ENCODE measurements around the gene VPS26A. TPM values are rescaled to one million over a fixed set of nuclear protein-coding genes. Genes with fewer than 3 reads are reported as not detected.

Gene VPS26A
- polyA plus RNA-seq, 2 donors: 25.5 to 33.1 TPM

- Histone ChIP-seq H3K9me3 (ENCODE audit: control insufficient read depth in 2 of 2, insufficient read depth in 1 of 2, low read depth in 1 of 2, low read length in 1 of 2) (no peaks in the 10 kb centered on the region), H3K27me3 (ENCODE audit: control insufficient read depth in 1 of 2, insufficient read depth in 2 of 2, low read length in 2 of 2) (no peaks in the 10 kb centered on the region), H3K4me1 (ENCODE audit: control insufficient read depth in 2 of 2, insufficient read depth in 2 of 2, low read length in 1 of 2) (no peaks in the 10 kb centered on the region), H3K36me3 (ENCODE audit: control insufficient read depth in 2 of 2, insufficient read depth in 2 of 2, low read length in 1 of 2) (peaks cover 0 to 7% of the 10 kb centered on the region in 2 donors), H3K27ac (ENCODE audit: low read depth in 2 of 2, low read length in 1 of 2) (no peak overlapping the region), H3K4me3 (ENCODE audit: low read depth in 1 of 2, low read length in 2 of 2) (peak overlapping the region in 1 of 2 donors; percentile 92)
- WGBS, 2 donors: 40 to 45% methylated on average over 1 of the region's 1 CpG
Measured at GRCh38 chr10:69181433-69181832, 57.5 kb downstream of the VPS26A start.

DNA sequence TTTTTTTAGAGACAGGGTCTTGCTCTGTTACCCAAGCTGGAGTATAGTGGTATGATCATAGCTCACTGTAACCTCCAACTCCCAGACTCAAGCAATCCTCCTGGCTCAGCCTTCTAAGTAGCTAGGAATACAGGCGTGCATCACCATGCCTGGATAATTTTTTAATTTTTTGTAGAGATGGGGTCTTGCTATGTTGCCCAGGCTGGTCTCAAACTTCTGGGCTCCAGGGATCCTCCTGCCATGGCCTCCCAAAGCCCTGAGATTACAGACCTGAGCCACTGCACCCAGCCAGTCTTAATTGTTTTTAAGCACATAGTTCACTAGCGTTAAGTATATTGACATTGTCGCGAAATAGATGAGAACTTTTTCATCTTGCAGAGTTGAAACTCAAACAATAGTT, 58.0 kb downstream of the VPS26A start:
- Histone ChIP-seq H3K27me3 (ENCODE audit: control insufficient read depth in 1 of 2, insufficient read depth in 2 of 2, low read length in 2 of 2) (no peaks in the 10 kb centered on the region), H3K4me1 (ENCODE audit: control insufficient read depth in 2 of 2, insufficient read depth in 2 of 2, low read length in 1 of 2) (no peaks in the 10 kb centered on the region), H3K9me3 (ENCODE audit: control insufficient read depth in 2 of 2, insufficient read depth in 1 of 2, low read depth in 1 of 2, low read length in 1 of 2) (no peaks in the 10 kb centered on the region), H3K4me3 (ENCODE audit: low read depth in 1 of 2, low read length in 2 of 2) (no peak overlapping the region), H3K27ac (ENCODE audit: low read depth in 2 of 2, low read length in 1 of 2) (no peak overlapping the region), H3K36me3 (ENCODE audit: control insufficient read depth in 2 of 2, insufficient read depth in 2 of 2, low read length in 1 of 2) (peaks cover 5 to 7% of the 10 kb centered on the region in 2 donors)
- WGBS, 2 donors: 85 to 88% methylated on average over 4 of the region's 4 CpGs

GRCh38 chr10:69186524-69186923, 62.5 kb downstream of the VPS26A start:
- 93% methylated on average over 1 of the region's 1 CpG for WGBS, 2 donors
- H3K9me3 ChIP-seq (ENCODE audit: control insufficient read depth in 2 of 2, insufficient read depth in 1 of 2, low read depth in 1 of 2, low read length in 1 of 2): no peaks in the 10 kb centered on the region

DNA sequence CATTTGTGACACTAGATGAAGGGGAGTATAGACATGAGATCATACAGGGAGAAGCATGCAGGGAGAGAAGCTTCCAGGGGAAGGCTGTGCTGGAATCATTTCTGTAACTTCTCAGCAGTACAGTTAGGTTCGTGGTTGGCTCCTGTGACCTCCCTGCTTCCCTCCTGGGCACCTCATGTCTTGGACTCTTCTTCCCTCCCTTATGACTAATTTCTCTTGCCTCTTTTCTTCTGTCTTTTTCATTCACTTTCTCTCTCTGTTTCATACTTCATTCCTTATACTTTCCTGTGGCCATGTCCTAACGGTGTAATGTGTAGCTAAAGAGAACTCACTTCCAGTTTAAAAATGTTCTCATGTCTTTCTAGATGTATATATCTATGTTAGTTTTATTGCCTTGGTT, 77.1 kb downstream of the VPS26A start:
- no peak overlapping the region for H3K27ac ChIP-seq (ENCODE audit: low read depth in 2 of 2, low read length in 1 of 2)
- no peaks in the 10 kb centered on the region for H3K4me1 ChIP-seq (ENCODE audit: control insufficient read depth in 2 of 2, insufficient read depth in 2 of 2, low read length in 1 of 2)
- H3K36me3 ChIP-seq (ENCODE audit: control insufficient read depth in 2 of 2, insufficient read depth in 2 of 2, low read length in 1 of 2): peaks cover 4 to 14% of the 10 kb centered on the region in 2 donors
- no peaks in the 10 kb centered on the region for H3K9me3 ChIP-seq (ENCODE audit: control insufficient read depth in 2 of 2, insufficient read depth in 1 of 2, low read depth in 1 of 2, low read length in 1 of 2)
- H3K27me3 ChIP-seq (ENCODE audit: control insufficient read depth in 1 of 2, insufficient read depth in 2 of 2, low read length in 2 of 2): no peaks in the 10 kb centered on the region
- WGBS, 2 donors: 83 to 84% methylated on average over 2 of the region's 2 CpGs
- H3K4me3 ChIP-seq (ENCODE audit: low read depth in 1 of 2, low read length in 2 of 2): no peak overlapping the region

More at GRCh38 chr10:69186524-69186923, 62.5 kb downstream of the VPS26A start:
- Histone ChIP-seq H3K27ac (ENCODE audit: low read depth in 2 of 2, low read length in 1 of 2) (no peak overlapping the region), H3K4me3 (ENCODE audit: low read depth in 1 of 2, low read length in 2 of 2) (no peak overlapping the region), H3K27me3 (ENCODE audit: control insufficient read depth in 1 of 2, insufficient read depth in 2 of 2, low read length in 2 of 2) (no peaks in the 10 kb centered on the region), H3K4me1 (ENCODE audit: control insufficient read depth in 2 of 2, insufficient read depth in 2 of 2, low read length in 1 of 2) (no peaks in the 10 kb centered on the region), H3K36me3 (ENCODE audit: control insufficient read depth in 2 of 2, insufficient read depth in 2 of 2, low read length in 1 of 2) (peaks cover 8 to 13% of the 10 kb centered on the region in 2 donors)

DNA sequence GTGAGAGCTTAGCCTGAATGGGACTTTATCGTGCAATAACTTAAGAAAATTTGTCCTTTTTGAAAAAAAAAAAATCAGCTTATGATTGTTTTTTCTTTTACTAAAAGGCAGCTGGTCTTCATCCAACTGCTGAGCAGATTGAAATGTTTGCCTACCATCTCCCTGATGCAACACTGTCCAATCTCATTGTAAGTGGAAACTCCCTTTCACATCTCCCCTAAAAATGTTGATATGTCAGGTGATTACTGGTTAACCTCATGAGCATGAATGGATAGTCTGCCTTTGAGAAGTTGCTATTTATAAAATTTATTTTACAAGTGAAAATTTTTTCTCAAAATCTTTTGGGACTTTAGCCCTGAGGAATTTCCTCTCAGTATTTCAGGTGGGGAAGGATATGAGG, 78.4 kb downstream of the VPS26A start:
- no peaks in the 10 kb centered on the region for H3K4me1 ChIP-seq (ENCODE audit: control insufficient read depth in 2 of 2, insufficient read depth in 2 of 2, low read length in 1 of 2)
- no peaks in the 10 kb centered on the region for H3K27me3 ChIP-seq (ENCODE audit: control insufficient read depth in 1 of 2, insufficient read depth in 2 of 2, low read length in 2 of 2)
- H3K9me3 ChIP-seq (ENCODE audit: control insufficient read depth in 2 of 2, insufficient read depth in 1 of 2, low read depth in 1 of 2, low read length in 1 of 2): no peaks in the 10 kb centered on the region
- H3K27ac ChIP-seq (ENCODE audit: low read depth in 2 of 2, low read length in 1 of 2): no peak overlapping the region
- 88 to 93% methylated on average over 1 of the region's 1 CpG for WGBS, 2 donors
- no peak overlapping the region for H3K4me3 ChIP-seq (ENCODE audit: low read depth in 1 of 2, low read length in 2 of 2)
- H3K36me3 ChIP-seq (ENCODE audit: control insufficient read depth in 2 of 2, insufficient read depth in 2 of 2, low read length in 1 of 2): peaks cover 4 to 11% of the 10 kb centered on the region in 2 donors

GRCh38 chr10:69208761-69209160, 84.8 kb downstream of the VPS26A start:
- Histone ChIP-seq H3K4me3 (ENCODE audit: low read depth in 1 of 2, low read length in 2 of 2) (no peak overlapping the region), H3K27ac (ENCODE audit: low read depth in 2 of 2, low read length in 1 of 2) (no peak overlapping the region), H3K27me3 (ENCODE audit: control insufficient read depth in 1 of 2, insufficient read depth in 2 of 2, low read length in 2 of 2) (no peaks in the 10 kb centered on the region), H3K9me3 (ENCODE audit: control insufficient read depth in 2 of 2, insufficient read depth in 1 of 2, low read depth in 1 of 2, low read length in 1 of 2) (no peaks in the 10 kb centered on the region), H3K4me1 (ENCODE audit: control insufficient read depth in 2 of 2, insufficient read depth in 2 of 2, low read length in 1 of 2) (no peaks in the 10 kb centered on the region), H3K36me3 (ENCODE audit: control insufficient read depth in 2 of 2, insufficient read depth in 2 of 2, low read length in 1 of 2) (peaks cover 2 to 6% of the 10 kb centered on the region in 2 donors)
- 84 to 89% methylated on average over 6 of the region's 6 CpGs for WGBS, 2 donors

- Histone ChIP-seq H3K27ac (ENCODE audit: low read depth in 2 of 2, low read length in 1 of 2) (no peak overlapping the region), H3K36me3 (ENCODE audit: control insufficient read depth in 2 of 2, insufficient read depth in 2 of 2, low read length in 1 of 2) (peaks cover 2 to 6% of the 10 kb centered on the region in 2 donors), H3K4me3 (ENCODE audit: low read depth in 1 of 2, low read length in 2 of 2) (no peak overlapping the region), H3K27me3 (ENCODE audit: control insufficient read depth in 1 of 2, insufficient read depth in 2 of 2, low read length in 2 of 2) (no peaks in the 10 kb centered on the region), H3K4me1 (ENCODE audit: control insufficient read depth in 2 of 2, insufficient read depth in 2 of 2, low read length in 1 of 2) (no peaks in the 10 kb centered on the region), H3K9me3 (ENCODE audit: control insufficient read depth in 2 of 2, insufficient read depth in 1 of 2, low read depth in 1 of 2, low read length in 1 of 2) (no peaks in the 10 kb centered on the region)
- WGBS, 2 donors: 61 to 72% methylated on average over 3 of the region's 3 CpGs
Measured at GRCh38 chr10:69209787-69210484, 86.0 kb downstream of the VPS26A start.

- 54 to 58% methylated on average over 2 of the region's 2 CpGs for WGBS, 2 donors
- Histone ChIP-seq H3K36me3 (ENCODE audit: control insufficient read depth in 2 of 2, insufficient read depth in 2 of 2, low read length in 1 of 2) (peaks cover 2 to 6% of the 10 kb centered on the region in 2 donors), H3K4me1 (ENCODE audit: control insufficient read depth in 2 of 2, insufficient read depth in 2 of 2, low read length in 1 of 2) (no peaks in the 10 kb centered on the region), H3K27ac (ENCODE audit: low read depth in 2 of 2, low read length in 1 of 2) (no peak overlapping the region), H3K9me3 (ENCODE audit: control insufficient read depth in 2 of 2, insufficient read depth in 1 of 2, low read depth in 1 of 2, low read length in 1 of 2) (no peaks in the 10 kb centered on the region), H3K4me3 (ENCODE audit: low read depth in 1 of 2, low read length in 2 of 2) (no peak overlapping the region), H3K27me3 (ENCODE audit: control insufficient read depth in 1 of 2, insufficient read depth in 2 of 2, low read length in 2 of 2) (no peaks in the 10 kb centered on the region)
Measured at GRCh38 chr10:69211104-69211503, 87.1 kb downstream of the VPS26A start.

GRCh38 chr10:69211524-69211923, 87.5 kb downstream of the VPS26A start:
- H3K4me3 ChIP-seq (ENCODE audit: low read depth in 1 of 2, low read length in 2 of 2): no peak overlapping the region
- H3K9me3 ChIP-seq (ENCODE audit: control insufficient read depth in 2 of 2, insufficient read depth in 1 of 2, low read depth in 1 of 2, low read length in 1 of 2): no peaks in the 10 kb centered on the region
- no peaks in the 10 kb centered on the region for H3K27me3 ChIP-seq (ENCODE audit: control insufficient read depth in 1 of 2, insufficient read depth in 2 of 2, low read length in 2 of 2)
- H3K4me1 ChIP-seq (ENCODE audit: control insufficient read depth in 2 of 2, insufficient read depth in 2 of 2, low read length in 1 of 2): no peaks in the 10 kb centered on the region
- 84 to 85% methylated on average over 3 of the region's 3 CpGs for WGBS, 2 donors
- no peak overlapping the region for H3K27ac ChIP-seq (ENCODE audit: low read depth in 2 of 2, low read length in 1 of 2)
- H3K36me3 ChIP-seq (ENCODE audit: control insufficient read depth in 2 of 2, insufficient read depth in 2 of 2, low read length in 1 of 2): peaks cover 2 to 6% of the 10 kb centered on the region in 2 donors
